Vagina (tissue), 2 donors: Measurements from ENCODE around the gene SRRM2. TPM values are rescaled to one million over a fixed set of nuclear protein-coding genes. Genes with fewer than 3 reads are reported as not detected.

Source experiments
- DNase-seq, 2 donors: peaks; one replicate each; pipeline ENCODE4 v3.0.0-alpha.2; 2017; ENCODE audit errors: extremely low spot score in 2 of 2
- H3K27ac ChIP-seq: fragments of 200-600 bp; sonication (generic); one replicate; pipeline ENCODE4 v1.5.1; 2019
- H3K27me3 ChIP-seq: fragments of 200-600 bp; sonication (generic); one replicate; pipeline ENCODE4 v1.5.1; 2019
- H3K36me3 ChIP-seq, 2 donors: fragments of 200-600 bp; sonication (generic); one replicate each; pipeline ENCODE4 v1.5.1; 2017 to 2019
- H3K4me1 ChIP-seq: fragments of 200-600 bp; sonication (generic); one replicate; pipeline ENCODE4 v1.5.1; 2019
- H3K4me3 ChIP-seq, 2 donors: fragments of 200-600 bp; sonication (generic); 1 replicate in 1 of 2; 2 replicates in 1 of 2; pipeline ENCODE4 v1.5.1; 2016 to 2019
- H3K9me3 ChIP-seq: fragments of 200-600 bp; sonication (generic); one replicate; pipeline ENCODE4 v1.5.1; 2019
- POLR2A ChIP-seq, 2 donors: fragments of 450-650 bp; IDR thresholded peaks; one replicate each; pipeline ENCODE4 v1.6.1; 2017; ENCODE audit warnings: antibody characterized with exemption in 2 of 2, mild to moderate bottlenecking in 2 of 2, moderate library complexity in 2 of 2
- POLR2AphosphoS5 ChIP-seq, 2 donors: sonication (generic); formaldehyde crosslinking; IDR thresholded peaks; one replicate each; pipeline ENCODE4 v1.9.0; 2017; ENCODE audit warnings: antibody characterized with exemption in 2 of 2, mild to moderate bottlenecking in 2 of 2, low read depth in 1 of 2; ENCODE audit not compliant: insufficient read depth in 1 of 2
- intact Hi-C: fragments of 100-400 bp; cut with DNase I; formaldehyde crosslinking; loops from one replicate; pipeline ENCODE4 v1.15.1; 2023
- total RNA-seq: library from RNA; depleted of rRNA; stranded (reverse); fragments of >200 nt; gene quantifications from one replicate; pipeline ENCODE4 v1.2.3, GENCODE V29; 2016
- TF ChIP-seq, protein P1 (sequence below), 3 experiments: fragments of 450-650 bp in 2 of 3; fragments of 200-600 bp in 1 of 3; sonication (generic) in 1 of 3; IDR thresholded peaks; one replicate each; pipeline ENCODE4 v1.5.1; 2017 to 2019; ENCODE audit warnings: antibody characterized with exemption in 3 of 3, mild to moderate bottlenecking in 2 of 3, moderate library complexity in 2 of 3

SRRM2 gene
- total RNA-seq, 1 donor from 2014 or later = 534 TPM

DNA sequence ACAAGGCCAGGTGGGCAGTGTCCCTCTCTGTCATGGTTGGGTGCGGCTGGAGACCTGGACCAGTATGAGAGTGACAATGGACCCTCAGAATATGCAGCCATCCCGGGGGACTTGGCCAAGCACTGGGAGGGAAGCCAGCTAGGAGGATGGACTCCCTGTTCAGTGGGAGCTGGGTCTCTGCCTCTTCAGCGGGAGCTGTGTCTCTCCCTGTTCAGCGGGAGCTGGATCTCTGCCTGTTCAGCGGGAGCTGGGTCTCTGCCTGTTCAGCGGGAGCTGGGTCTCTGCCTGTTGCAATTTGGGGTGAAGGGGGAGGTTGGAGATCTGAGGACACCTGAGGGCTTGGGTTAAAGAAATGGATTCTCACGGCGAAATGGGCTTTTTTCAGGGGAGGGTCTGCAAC, 38.7 kb downstream of the SRRM2 start:
- TF ChIP-seq POLR2A (IDR thresholded peaks at IDR 0.05) (no peak), POLR2AphosphoS5 (IDR thresholded peaks at IDR 0.05; ENCODE audit: insufficient read depth in 1 of 2, low read depth in 1 of 2) (no peak)
- TF ChIP-seq, protein P1, sequence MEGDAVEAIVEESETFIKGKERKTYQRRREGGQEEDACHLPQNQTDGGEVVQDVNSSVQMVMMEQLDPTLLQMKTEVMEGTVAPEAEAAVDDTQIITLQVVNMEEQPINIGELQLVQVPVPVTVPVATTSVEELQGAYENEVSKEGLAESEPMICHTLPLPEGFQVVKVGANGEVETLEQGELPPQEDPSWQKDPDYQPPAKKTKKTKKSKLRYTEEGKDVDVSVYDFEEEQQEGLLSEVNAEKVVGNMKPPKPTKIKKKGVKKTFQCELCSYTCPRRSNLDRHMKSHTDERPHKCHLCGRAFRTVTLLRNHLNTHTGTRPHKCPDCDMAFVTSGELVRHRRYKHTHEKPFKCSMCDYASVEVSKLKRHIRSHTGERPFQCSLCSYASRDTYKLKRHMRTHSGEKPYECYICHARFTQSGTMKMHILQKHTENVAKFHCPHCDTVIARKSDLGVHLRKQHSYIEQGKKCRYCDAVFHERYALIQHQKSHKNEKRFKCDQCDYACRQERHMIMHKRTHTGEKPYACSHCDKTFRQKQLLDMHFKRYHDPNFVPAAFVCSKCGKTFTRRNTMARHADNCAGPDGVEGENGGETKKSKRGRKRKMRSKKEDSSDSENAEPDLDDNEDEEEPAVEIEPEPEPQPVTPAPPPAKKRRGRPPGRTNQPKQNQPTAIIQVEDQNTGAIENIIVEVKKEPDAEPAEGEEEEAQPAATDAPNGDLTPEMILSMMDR (IDR thresholded peaks at IDR 0.05) = no peak
- no peaks in the 10 kb centered on the region for H3K27me3 ChIP-seq

DNA sequence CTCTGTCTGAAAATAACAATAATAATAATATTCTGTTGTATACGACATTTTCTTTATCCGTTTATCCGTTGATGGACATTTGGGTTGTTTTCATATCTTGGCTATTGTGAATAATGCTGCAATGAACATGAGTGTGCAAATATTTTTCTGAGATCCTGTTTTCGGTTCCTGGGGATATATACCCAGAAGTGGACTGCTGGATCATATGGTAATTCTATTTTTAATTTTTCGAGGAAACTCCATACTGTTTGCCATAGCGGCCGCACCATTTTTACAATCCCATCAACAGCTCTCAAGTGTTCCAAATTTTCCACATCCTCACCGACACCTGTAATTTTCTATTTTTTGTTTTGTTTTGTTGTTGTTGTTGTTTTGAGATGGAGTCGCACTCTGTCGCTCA, 40.5 kb downstream of the SRRM2 start:
- Histone ChIP-seq H3K4me3 (no peak overlapping the region), H3K36me3 (no peaks in the 10 kb centered on the region), H3K4me1 (no peaks in the 10 kb centered on the region), H3K27me3 (no peaks in the 10 kb centered on the region), H3K9me3 (no peaks in the 10 kb centered on the region), H3K27ac (no peak overlapping the region)
- intact Hi-C loops = no loop called here
- TF ChIP-seq POLR2A (IDR thresholded peaks at IDR 0.05) (no peak), POLR2AphosphoS5 (IDR thresholded peaks at IDR 0.05; ENCODE audit: insufficient read depth in 1 of 2, low read depth in 1 of 2) (no peak)
- TF ChIP-seq, protein P1 (IDR thresholded peaks at IDR 0.05) = no peak
- no peak for DNase-seq

More for the DNA sequence above, 38.7 kb downstream of the SRRM2 start:
- intact Hi-C loops = no loop called here
- H3K4me1 ChIP-seq = no peaks in the 10 kb centered on the region
- H3K36me3 ChIP-seq = no peaks in the 10 kb centered on the region
- no peaks in the 10 kb centered on the region for H3K9me3 ChIP-seq
- no peak overlapping the region for H3K27ac ChIP-seq
- no peak for DNase-seq
- no peak overlapping the region for H3K4me3 ChIP-seq

DNA sequence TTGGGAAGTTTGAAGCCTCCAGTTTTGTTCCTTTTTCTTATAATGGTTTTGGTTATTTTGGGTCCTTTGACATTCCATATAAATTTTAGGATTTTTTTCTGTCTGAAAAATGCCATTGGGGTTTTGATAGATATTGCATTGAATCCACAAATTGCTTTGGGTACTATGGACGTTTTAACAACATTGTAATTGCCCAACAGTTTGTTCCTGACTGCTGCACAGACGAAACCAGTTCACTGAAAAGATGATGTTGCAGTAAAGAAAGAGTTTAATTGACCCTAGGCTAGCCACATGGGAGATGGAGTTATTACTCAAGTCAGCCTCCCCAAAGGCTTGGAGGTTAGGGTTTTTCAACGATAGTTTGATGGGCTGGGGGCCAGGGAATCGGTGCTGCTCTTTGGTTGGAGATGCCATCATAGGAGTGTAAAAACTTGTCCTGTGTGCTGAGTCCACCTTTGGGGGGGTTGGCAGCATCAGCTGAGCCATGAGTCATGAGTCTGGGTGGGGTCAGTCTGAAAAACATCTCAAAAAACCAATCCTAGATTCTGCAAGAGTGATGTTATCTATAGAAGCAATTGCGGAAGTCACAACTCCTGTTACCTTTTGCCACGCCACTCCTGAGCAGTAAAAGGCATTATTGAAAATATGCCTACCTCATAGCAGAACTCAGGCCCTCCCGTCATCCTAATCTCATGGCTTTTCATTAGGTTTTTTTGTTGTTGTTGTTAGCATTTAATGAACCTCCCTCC, 43.1 kb downstream of the SRRM2 start:
- H3K4me3 ChIP-seq = no peak overlapping the region
- no peaks in the 10 kb centered on the region for H3K36me3 ChIP-seq
- H3K4me1 ChIP-seq = no peaks in the 10 kb centered on the region
- TF ChIP-seq, protein P1 (IDR thresholded peaks at IDR 0.05) = no peak
- H3K27ac ChIP-seq = no peak overlapping the region
- intact Hi-C loops = no loop called here
- no peaks in the 10 kb centered on the region for H3K27me3 ChIP-seq
- no peak for DNase-seq
- H3K9me3 ChIP-seq = no peaks in the 10 kb centered on the region

DNA sequence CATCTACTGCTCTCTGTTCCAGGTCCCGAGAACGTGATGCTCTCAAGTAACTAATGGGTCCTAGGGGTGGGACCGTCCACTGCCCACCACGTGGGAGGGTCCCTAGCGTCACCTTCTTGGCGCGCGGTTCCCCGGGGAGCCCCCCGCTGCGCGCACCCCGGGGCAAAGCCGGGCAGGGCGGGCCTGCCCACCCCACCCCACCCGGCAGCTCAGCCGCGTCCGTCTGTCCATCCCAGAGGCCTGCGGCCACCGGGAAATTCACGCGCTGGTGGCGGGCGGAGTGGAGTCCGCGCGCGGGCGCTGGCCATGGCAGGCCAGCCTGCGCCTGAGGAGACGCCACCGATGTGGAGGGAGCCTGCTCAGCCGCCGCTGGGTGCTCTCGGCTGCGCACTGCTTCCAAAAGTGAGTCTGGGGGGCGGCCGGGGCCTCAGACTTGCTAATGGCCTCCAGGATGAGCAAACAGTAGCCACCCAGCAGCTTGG, 46.3 kb downstream of the SRRM2 start:
- no peaks in the 10 kb centered on the region for H3K27me3 ChIP-seq
- H3K4me3 ChIP-seq = no peak overlapping the region
- H3K4me1 ChIP-seq = no peaks in the 10 kb centered on the region
- DNase-seq = no peak
- no peak overlapping the region for H3K27ac ChIP-seq
- intact Hi-C loops = no loop called here
- no peaks in the 10 kb centered on the region for H3K9me3 ChIP-seq
- TF ChIP-seq POLR2AphosphoS5 (IDR thresholded peaks at IDR 0.05; ENCODE audit: insufficient read depth in 1 of 2, low read depth in 1 of 2) (no peak), POLR2A (IDR thresholded peaks at IDR 0.05) (no peak)
- no peaks in the 10 kb centered on the region for H3K36me3 ChIP-seq

DNA sequence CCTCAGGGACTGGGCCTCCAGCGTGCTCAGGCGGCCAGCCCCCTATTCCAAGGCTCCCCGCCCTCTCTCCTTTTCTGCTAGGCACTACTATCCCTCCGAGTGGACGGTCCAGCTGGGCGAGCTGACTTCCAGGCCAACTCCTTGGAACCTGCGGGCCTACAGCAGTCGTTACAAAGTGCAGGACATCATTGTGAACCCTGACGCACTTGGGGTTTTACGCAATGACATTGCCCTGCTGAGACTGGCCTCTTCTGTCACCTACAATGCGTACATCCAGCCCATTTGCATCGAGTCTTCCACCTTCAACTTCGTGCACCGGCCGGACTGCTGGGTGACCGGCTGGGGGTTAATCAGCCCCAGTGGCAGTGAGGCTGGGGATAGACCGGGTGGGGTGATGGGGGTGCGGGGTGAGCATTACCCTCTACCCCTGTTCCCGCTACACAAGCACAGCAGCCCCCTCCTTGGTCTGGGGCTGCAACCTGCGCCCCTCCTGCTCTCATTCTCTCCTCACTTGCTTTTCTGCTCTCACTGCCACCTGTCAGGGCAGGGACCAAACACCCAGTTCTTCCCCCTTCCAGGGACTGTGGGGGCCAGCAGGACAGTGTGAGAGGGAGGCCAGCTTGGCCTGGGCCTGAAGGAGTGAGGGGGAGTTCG, 46.9 kb downstream of the SRRM2 start:
- TF ChIP-seq POLR2A (IDR thresholded peaks at IDR 0.05) (no peak), POLR2AphosphoS5 (IDR thresholded peaks at IDR 0.05; ENCODE audit: insufficient read depth in 1 of 2, low read depth in 1 of 2) (no peak)
- TF ChIP-seq, protein P1 (IDR thresholded peaks at IDR 0.05) = no peak
- no peak for DNase-seq
- no peaks in the 10 kb centered on the region for H3K9me3 ChIP-seq
- H3K27ac ChIP-seq = no peak overlapping the region
- no peak overlapping the region for H3K4me3 ChIP-seq
- H3K27me3 ChIP-seq = no peaks in the 10 kb centered on the region
- no peaks in the 10 kb centered on the region for H3K4me1 ChIP-seq
- no peaks in the 10 kb centered on the region for H3K36me3 ChIP-seq
- intact Hi-C loops = no loop called here
